Cardiac muscle cell (in vitro differentiated cells and primary cell): ENCODE data around the gene PROX2. TPM values are rescaled to one million over a fixed set of nuclear protein-coding genes. Genes with fewer than 3 reads are reported as not detected.

ENCODE experiments used
- DNase-seq, 2 donors: peaks; one replicate each; pipeline versions ENCODE4 v3.0.0 to v3.0.0-alpha.2; 2010 to 2017; ENCODE audit warnings: low read depth in 1 of 2, low spot score in 1 of 2
- H3K27ac ChIP-seq: fragments of 200-600 bp; sonication (generic); 2 replicates; pipeline ENCODE4 v1.5.1; 2016
- H3K27me3 ChIP-seq: fragments of 200-600 bp; sonication (generic); 2 replicates; pipeline ENCODE4 v1.6.0; 2016; ENCODE audit warnings: control low read depth
- H3K36me3 ChIP-seq: fragments of 200-600 bp; sonication (generic); 2 replicates; pipeline ENCODE4 v1.5.1; 2016; ENCODE audit warnings: control low read depth
- H3K4me1 ChIP-seq: fragments of 200-600 bp; sonication (generic); 2 replicates; pipeline ENCODE4 v1.8.1; 2017; ENCODE audit warnings: low read depth, mild to moderate bottlenecking, mixed run types
- H3K4me3 ChIP-seq: fragments of 200-600 bp; sonication (generic); 2 replicates; pipeline ENCODE4 v1.5.1; 2016; ENCODE audit warnings: mild to moderate bottlenecking
- H3K9me3 ChIP-seq: fragments of 200-600 bp; sonication (generic); 2 replicates; pipeline ENCODE4 v1.5.1; 2017; ENCODE audit warnings: low read depth, mild to moderate bottlenecking, control low read depth
- polyA plus RNA-seq: library from polyadenylated mRNA; unstranded; fragments of >200 nt; fragmentation: Nextera tagmentation; extraction: Ambion mirVana; gene quantifications from 2 replicates; pipeline ENCODE4 v1.2.1, GENCODE V29; 2016
- total RNA-seq: library from RNA; depleted of rRNA; stranded (reverse); fragments of >200 nt; gene quantifications from 2 replicates; pipeline ENCODE4 v1.2.3, GENCODE V29; 2016
- TF ChIP-seq, protein P1 (sequence below): IDR thresholded peaks from 2 replicates; pipeline ENCODE4 v1.5.1; 2012; ENCODE audit warnings: low read depth, mild to moderate bottlenecking, low read length

PROX2 gene
- total and polyA plus RNA-seq, 2 experiments from 2014 or later = 0.75 TPM; not detected in 1

DNA sequence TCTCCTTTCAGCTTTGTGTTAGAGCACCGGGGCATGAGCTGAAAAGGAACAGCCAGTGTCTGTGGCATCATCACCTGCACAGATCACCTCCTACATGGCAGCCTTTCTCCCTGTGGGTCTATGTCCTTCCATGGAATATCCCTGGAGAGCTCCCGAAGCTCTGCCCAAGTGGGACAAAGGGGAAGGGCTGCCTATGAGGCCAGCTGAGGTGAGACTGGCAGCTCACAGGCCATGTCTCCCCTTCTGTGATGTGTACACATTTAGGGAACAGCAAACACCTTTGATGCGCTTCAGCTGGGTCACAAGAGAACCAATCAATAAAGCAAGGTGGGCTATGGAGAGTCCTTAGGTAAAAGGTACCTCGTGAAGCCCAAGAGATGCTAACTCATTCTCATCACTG is 4.1 kb downstream of the PROX2 start:
- TF ChIP-seq, protein P1, sequence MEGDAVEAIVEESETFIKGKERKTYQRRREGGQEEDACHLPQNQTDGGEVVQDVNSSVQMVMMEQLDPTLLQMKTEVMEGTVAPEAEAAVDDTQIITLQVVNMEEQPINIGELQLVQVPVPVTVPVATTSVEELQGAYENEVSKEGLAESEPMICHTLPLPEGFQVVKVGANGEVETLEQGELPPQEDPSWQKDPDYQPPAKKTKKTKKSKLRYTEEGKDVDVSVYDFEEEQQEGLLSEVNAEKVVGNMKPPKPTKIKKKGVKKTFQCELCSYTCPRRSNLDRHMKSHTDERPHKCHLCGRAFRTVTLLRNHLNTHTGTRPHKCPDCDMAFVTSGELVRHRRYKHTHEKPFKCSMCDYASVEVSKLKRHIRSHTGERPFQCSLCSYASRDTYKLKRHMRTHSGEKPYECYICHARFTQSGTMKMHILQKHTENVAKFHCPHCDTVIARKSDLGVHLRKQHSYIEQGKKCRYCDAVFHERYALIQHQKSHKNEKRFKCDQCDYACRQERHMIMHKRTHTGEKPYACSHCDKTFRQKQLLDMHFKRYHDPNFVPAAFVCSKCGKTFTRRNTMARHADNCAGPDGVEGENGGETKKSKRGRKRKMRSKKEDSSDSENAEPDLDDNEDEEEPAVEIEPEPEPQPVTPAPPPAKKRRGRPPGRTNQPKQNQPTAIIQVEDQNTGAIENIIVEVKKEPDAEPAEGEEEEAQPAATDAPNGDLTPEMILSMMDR = no peak
- Histone ChIP-seq H3K9me3 (no peaks in the 10 kb centered on the region), H3K4me3 (no peak overlapping the region), H3K27ac (no peak overlapping the region), H3K27me3 (no peaks in the 10 kb centered on the region), H3K36me3 (no peaks in the 10 kb centered on the region), H3K4me1 (no peaks in the 10 kb centered on the region)
- DNase-seq = no peak

DNA sequence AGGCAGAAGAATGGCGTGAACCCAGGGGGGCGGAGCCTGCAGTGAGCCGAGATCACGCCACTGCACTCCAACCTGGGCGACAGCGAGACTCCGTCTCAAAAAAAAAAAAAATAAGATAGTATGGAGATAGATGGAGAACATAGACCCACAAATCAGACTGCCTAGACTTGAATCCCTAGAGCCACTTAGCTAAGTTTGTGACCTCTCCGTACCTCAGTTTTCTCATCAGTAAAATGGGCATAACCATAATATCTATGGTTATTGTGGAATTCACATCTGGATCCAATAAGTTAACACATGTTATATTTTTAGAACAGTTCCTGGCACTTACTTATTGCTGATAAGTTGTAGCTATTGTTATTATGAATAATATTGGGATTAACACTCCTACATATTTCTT is 7.2 kb downstream of the PROX2 start:
- Histone ChIP-seq H3K36me3 (no peaks in the 10 kb centered on the region), H3K9me3 (no peaks in the 10 kb centered on the region), H3K4me3 (no peak overlapping the region), H3K27me3 (no peaks in the 10 kb centered on the region), H3K4me1 (no peaks in the 10 kb centered on the region), H3K27ac (no peak overlapping the region)
- TF ChIP-seq, protein P1 = no peak
- DNase-seq = no peak

DNA sequence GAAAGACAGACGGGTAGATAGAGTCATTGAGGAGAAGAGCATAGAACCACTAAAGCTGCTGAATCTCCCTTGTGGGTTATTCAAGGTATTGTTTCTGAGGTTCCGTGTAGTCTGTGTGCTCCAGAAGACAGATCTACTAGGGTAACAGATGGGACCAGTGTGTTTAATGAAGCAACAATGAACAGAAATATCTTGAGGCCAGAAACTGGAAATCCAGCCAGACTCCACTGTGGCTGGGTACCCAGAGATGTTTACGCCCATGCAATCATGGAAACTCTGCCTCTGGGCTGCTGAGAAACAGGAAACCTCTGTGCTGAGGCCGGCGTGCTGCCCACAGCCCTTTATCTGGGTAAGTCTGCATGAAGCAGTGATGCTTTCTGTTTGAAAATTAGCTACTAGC is 8.3 kb downstream of the PROX2 start:
- DNase-seq = peak in 1 of 2 donors; percentile 72
- no peaks in the 10 kb centered on the region for H3K36me3 ChIP-seq

DNA sequence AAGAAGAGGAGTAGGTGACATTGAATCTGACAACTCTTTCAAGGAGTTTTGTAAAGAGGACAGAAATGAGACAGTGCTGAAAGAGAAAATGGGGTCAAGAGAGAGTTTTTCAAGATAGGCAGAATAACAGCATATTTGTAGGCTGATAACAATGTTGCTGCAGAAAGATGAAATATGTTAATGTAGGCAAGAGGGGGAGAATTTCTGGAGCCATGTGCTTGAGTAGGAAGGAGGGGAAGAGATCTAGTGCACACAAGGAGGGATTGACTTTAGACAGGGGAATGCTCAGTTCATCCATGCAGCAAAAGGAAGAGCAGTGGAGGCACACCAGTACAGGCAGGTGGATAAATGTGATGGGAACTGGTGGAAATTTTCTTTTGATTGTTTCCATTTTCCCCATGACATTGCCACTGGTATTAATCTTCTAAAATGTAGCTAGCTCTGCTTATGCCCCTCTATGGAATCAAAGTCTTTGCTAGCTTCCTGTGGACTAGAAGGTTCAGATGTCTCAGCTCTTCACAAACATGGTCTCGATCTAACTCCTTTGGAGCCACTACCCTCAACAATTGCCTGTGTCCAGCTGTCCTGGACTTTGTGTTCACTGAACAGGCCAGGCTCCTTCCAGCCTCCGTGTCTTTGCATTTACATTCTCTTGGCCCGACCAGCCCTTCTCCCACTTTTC is 9.1 kb downstream of the PROX2 start:
- TF ChIP-seq, protein P1 = no peak
- Histone ChIP-seq H3K27me3 (no peaks in the 10 kb centered on the region), H3K27ac (no peak overlapping the region), H3K4me3 (no peak overlapping the region), H3K36me3 (no peaks in the 10 kb centered on the region), H3K9me3 (no peaks in the 10 kb centered on the region), H3K4me1 (no peaks in the 10 kb centered on the region)
- no peak for DNase-seq

More for the DNA sequence above, 8.3 kb downstream of the PROX2 start:
- Histone ChIP-seq H3K9me3 (no peaks in the 10 kb centered on the region), H3K4me3 (no peak overlapping the region), H3K27ac (no peak overlapping the region), H3K27me3 (no peaks in the 10 kb centered on the region), H3K4me1 (no peaks in the 10 kb centered on the region)
- TF ChIP-seq, protein P1 = no peak

DNA sequence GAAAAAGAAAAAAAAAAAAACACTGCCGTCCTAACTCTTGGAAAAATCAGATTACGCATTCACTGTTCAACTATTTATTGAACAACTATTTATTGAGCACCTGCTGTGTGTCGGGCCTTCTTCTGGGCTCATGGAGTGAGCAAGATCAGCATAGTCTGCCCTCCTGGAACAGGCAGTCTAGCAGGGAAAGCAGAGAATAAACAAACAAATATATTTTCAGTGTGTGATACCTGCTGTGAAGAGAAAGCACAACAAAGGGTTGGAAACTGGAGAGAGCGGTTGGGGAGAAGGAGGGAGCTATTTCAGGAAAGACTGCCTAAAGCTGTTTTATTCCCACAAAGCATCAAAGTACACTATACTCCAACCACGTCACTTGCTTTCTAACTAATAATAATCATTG is 10.8 kb downstream of the PROX2 start:
- Histone ChIP-seq H3K27ac (no peak overlapping the region), H3K9me3 (no peaks in the 10 kb centered on the region), H3K27me3 (no peaks in the 10 kb centered on the region), H3K36me3 (no peaks in the 10 kb centered on the region), H3K4me1 (no peaks in the 10 kb centered on the region), H3K4me3 (no peak overlapping the region)
- DNase-seq = no peak
- TF ChIP-seq, protein P1 = no peak
